ENCODE data around the gene TMEM38A.
"Not testable (repeated sequence)": the region's sequence is repeated elsewhere in the genome, so short reads cannot be mapped to it uniquely, and the experiment has no call there.

Gene TMEM38A

GRCh38 chr19:16637535-16637934 is 23.4 kb upstream of the TMEM38A start:
- no peak for FAIRE-seq
- DNase-seq (ENCODE audit: insufficient read length, low spot score): no peak
- TF ChIP-seq, protein P1, sequence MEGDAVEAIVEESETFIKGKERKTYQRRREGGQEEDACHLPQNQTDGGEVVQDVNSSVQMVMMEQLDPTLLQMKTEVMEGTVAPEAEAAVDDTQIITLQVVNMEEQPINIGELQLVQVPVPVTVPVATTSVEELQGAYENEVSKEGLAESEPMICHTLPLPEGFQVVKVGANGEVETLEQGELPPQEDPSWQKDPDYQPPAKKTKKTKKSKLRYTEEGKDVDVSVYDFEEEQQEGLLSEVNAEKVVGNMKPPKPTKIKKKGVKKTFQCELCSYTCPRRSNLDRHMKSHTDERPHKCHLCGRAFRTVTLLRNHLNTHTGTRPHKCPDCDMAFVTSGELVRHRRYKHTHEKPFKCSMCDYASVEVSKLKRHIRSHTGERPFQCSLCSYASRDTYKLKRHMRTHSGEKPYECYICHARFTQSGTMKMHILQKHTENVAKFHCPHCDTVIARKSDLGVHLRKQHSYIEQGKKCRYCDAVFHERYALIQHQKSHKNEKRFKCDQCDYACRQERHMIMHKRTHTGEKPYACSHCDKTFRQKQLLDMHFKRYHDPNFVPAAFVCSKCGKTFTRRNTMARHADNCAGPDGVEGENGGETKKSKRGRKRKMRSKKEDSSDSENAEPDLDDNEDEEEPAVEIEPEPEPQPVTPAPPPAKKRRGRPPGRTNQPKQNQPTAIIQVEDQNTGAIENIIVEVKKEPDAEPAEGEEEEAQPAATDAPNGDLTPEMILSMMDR (IDR thresholded peaks at IDR 0.05; ENCODE audit: insufficient read depth, missing control alignments): no peak

DNA sequence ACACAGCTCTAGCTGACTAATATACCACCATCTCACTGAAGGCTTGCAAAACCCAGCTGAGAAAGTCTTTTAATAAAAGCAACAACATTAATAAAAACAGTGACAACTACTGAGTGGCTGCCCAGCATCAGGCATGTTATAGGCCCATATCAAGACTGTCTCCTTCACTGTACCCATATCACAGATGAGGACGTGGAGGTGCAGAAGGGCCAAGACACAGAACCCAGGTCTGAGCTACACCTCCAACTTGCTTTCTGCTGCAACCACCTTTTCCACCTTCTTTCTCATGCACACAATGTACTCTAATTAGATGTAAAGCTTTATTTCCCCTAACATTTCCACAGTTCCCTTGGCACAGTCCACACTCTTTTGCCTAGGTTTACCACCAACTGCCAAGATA is 22.3 kb upstream of the TMEM38A start:
- TF ChIP-seq, protein P1 (IDR thresholded peaks at IDR 0.05; ENCODE audit: insufficient read depth, missing control alignments): no peak
- DNase-seq (ENCODE audit: insufficient read length, low spot score): no peak
- FAIRE-seq: no peak

DNA sequence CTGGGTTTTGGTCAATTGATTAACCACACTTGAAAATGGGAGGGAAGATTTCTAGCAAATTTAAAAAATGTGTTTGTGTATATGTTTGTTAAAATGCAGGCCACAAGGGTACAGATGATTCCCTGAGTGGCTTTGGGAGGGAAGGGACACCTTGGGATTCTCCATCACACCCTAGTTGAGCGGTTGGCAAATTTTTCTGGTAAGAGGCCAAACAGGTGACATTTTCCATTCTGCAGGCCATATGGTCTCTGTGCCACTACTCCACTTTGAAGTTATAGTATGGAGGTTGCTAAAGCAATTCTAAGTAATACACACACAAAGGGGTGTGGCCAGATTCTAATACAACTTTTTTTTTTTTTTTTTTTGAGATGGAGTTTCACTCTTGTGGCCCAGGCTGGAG is 20.0 kb upstream of the TMEM38A start:
- TF ChIP-seq, protein P1 (IDR thresholded peaks at IDR 0.05; ENCODE audit: insufficient read depth, missing control alignments): no peak
- DNase-seq (ENCODE audit: insufficient read length, low spot score) (no peak), FAIRE-seq (no peak)

DNA sequence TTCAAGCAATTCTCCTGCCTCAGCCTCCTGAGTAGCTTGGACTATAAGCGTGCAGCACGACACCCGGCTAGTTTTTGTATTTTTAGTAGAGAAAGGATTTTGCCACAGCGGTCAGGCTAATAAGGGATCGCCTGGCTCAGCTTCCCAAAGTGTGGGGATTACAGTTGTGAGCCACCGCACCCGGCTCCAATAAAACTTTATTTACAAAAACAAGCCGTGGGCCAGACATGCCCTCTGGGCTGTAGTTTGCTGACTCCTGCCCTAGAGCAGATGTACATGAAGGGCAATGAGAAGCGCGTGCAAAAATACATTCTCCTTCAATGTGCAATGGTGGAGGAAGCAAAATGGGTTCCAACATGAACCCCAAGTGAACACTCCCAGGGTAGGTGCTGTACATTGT is 19.2 kb upstream of the TMEM38A start:
- FAIRE-seq (no peak), DNase-seq (ENCODE audit: insufficient read length, low spot score) (no peak)
- TF ChIP-seq, protein P1 (IDR thresholded peaks at IDR 0.05; ENCODE audit: insufficient read depth, missing control alignments): no peak

GRCh38 chr19:16645140-16645539 is 15.8 kb upstream of the TMEM38A start:
- DNase-seq (ENCODE audit: insufficient read length, low spot score): no peak
- no peak for FAIRE-seq
- TF ChIP-seq, protein P1 (IDR thresholded peaks at IDR 0.05; ENCODE audit: insufficient read depth, missing control alignments): no peak

DNA sequence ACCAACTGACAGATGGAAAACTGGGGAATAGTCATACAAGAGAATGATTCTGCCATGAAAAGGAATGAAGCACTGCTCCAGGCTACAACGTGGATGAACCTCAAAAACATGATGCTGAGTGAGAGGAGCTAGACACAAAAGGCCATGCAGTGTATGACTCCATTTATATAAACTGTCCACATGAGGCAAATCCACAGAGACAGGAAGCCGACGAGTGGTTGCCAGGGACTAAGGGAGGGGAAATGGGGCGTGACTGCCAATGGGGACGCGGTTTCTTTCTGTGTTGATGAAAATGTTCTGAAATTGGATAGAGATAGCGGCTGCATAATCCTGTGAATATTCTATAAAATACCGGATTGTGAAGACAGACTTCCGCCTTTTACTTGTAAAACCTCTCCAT is 11.2 kb upstream of the TMEM38A start:
- FAIRE-seq (no peak), DNase-seq (ENCODE audit: insufficient read length, low spot score) (no peak)
- TF ChIP-seq, protein P1 (IDR thresholded peaks at IDR 0.05; ENCODE audit: insufficient read depth, missing control alignments): no peak

DNA sequence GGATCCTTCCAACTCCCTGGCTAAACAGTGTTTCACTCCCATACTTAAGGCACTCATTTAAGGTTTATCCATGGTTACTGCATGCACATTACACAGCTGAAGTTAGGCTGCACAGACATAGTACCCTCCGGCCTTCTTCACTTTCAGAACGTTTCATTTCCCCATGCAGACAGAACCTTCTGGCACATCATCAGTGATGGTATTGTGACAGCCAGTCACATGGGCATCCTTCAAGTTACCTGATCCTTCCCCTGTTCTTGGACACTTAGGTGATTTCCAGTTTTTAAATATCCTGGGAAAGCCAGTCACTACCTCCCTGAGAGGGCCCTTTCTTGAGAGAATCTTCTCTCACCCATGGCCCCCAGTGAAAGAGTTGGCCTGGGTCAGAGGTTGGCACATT is 10.1 kb upstream of the TMEM38A start:
- DNase-seq (ENCODE audit: insufficient read length, low spot score) (no peak), FAIRE-seq (no peak)
- TF ChIP-seq, protein P1 (IDR thresholded peaks at IDR 0.05; ENCODE audit: insufficient read depth, missing control alignments): no peak

DNA sequence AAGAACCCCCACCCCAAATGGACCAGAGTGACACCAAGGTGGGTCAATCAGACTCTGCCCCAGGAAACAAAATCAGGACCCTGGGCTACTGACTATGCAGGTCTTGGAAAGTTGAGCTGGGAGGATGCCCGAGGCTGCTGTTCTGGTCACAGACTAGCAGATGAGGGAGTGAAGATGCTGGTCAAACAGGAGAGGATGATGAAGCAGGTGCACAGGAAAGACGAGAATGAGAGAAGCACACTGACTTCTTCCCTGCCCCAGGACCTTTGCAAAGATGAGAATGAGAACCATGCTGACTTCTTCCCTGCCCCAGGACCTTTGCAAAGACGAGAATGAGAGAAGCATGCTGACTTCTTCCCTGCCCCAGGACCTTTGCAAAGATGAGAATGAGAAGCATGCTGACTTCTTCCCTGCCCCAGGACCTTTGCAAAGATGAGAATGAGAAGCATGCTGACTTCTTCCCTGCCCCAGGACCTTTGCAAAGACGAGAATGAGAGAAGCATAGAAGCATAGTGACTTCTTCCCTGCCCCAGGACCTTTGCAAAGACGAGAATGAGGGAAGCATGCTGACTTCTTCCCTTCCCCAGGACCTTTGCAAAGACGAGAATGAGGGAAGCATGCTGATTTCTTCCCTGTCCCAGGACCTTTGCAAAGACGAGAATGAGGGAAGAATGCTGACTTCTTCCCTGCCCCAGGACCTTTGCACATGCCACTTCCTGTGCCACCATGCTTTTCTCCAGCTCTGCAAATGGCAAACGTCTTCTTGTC is 9.3 kb upstream of the TMEM38A start:
- FAIRE-seq; DNase-seq (ENCODE audit: insufficient read length, low spot score): not testable (repeated sequence)
